HG03175 (cell line): Measurements from ENCODE around the gene TBC1D16.

Source experiments
- ATAC-seq: cut with Tn5 transposase; IDR thresholded peaks from one replicate; pipeline ENCODE4 v1.9.1; 2021; ENCODE audit warnings: mild to moderate bottlenecking, moderate library complexity; ENCODE audit not compliant: unreplicated experiment

TBC1D16 gene

GRCh38 chr17:79990051-79990592 lies 45.5 kb downstream of the TBC1D16 start:
- no peak for ATAC-seq

DNA sequence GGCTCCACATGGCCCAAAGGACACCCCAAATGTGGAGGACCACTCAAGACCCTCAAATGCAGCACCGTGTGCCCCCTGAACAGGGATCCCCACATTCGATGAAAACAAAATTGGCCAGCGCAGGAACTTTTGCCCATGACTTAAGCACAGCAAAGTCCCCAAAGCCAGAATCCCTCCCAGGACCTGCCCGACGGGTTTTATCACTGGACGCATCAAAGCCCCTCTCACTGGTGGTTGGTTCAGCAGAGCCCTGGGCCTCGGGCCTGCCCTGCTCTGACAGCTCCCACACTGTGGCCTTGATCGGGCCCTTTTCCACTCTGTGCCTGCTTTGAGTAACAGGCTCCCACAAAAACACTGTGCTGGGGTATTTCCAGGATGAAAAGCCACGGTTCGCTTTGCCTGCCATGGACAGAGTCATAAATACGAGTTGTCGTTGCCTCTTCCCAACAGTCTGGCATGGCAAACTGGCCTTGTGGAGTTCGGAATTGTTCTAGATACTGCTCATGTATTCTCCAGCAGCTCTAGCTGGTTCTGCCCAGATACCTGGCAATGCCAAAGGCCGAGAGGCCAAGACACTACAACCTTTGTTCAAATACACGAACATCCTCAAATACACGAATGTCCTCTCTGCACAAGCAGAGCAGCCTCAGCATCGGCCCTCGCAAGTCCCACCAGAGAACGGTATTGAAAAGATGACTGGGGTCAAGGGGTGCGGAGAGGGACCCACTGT lies 46.4 kb downstream of the TBC1D16 start:
- no peak for ATAC-seq

DNA sequence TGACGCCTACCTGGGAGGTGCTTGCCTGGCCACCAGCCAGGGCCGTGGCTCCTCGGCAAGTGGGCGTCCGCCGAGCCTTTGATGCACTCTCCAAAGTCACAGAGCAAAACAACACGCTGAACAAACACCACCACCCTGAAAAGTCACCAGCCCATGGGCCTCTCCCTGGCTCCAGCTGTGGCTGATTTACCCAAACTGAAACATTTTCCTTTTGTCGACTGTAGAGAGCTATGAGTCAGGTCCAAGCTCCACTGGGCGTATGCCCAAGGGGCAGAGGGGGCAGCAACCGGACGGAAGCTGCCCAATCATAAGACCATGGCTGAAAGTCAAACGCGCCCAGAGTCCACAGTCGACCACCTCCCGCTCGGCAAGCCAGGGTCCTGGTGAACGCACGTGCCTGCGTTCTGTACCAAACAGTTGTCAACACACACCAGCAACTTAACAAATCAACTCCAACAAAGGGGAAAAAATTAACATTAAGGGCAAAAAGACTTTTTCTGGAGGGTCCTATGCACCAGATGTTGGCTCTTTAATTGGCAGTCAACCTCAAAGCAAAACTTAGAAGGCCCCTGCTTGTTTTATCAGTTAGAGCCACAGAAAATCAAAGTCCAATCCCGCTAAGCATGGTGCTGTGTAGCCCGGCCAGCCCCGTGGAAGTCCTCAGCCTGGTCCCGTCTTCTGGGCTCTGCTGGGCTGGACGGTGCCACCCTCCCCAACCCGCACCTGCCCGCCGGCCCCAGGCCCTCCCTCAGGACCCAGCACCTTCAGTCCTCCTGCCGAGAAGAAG lies 47.3 kb downstream of the TBC1D16 start:
- ATAC-seq: no peak

DNA sequence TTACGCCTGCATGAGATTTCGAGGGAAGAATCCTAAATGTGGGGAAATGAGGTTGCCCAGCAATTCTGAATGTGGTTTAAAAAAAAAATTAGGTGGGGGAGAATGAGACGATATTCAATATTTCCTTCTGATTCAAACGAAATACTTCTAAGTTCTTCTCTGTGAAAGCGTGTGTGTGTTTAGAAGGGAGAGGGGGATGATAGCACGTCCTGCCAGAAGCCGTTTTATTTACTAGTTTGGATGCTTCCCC lies 47.8 kb downstream of the TBC1D16 start:
- ATAC-seq: no peak

DNA sequence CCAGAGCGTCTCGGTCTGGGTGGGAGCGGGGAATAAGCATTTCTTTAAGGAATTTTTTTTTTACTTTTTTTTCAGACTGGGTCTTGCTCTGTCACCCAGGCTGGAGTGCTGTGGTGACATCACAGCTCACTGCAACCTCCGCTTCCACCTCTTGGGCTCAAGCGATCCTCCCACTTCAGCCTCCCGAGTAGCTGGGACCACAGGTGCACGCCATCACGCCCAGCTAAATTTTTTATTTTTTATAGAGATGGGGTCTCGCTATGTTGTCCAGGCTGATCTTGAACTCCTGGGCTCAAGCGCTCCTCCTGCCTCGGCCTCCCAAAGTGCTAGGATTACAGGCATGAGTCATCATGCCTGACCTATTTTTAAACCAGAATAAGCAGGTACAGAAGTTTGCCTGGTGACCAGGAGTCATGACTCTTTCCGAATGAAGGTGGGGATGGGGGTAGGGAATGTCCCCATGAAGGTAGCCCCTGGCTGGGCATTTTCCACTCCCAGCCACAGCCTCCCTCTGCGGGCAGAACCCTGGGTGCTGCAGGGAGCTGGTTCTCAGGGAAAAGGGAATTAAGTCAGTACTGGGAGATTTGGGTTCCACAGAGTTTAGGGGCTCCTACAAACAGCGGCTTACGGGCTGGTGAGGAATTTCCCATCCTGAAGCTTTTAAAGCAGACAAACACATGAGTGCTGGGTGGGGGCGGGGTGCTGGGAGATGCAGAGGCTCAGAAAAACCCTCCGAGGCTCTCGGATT lies 48.3 kb downstream of the TBC1D16 start:
- ATAC-seq: no peak

GRCh38 chr17:79986411-79987186 lies 49.1 kb downstream of the TBC1D16 start:
- ATAC-seq: no peak

DNA sequence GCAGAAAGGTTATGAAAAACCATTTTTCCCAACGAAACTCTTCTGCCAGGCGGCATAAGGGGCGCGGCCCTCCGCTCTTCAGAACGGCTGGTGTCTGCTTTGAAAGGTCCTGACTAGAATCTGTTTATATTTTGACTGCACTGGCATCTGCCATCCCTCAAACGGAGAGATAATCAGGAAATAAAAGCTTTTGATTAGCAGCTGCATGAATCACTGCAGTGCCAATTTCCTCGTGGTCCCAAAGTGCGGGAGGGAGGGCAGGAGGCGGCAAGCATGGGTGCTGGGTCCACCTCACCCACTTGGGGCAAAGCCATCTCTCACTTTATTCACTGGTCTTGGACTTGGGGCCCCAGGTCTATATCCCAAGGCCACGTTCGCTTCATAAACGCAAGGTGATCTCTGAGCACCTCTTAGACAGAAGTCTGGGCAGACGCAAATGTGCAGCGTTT lies 49.7 kb downstream of the TBC1D16 start:
- no peak for ATAC-seq

- no peak for ATAC-seq
Observed at GRCh38 chr17:79985361-79985942, 50.2 kb downstream of the TBC1D16 start.

GRCh38 chr17:79984877-79985276 lies 50.8 kb downstream of the TBC1D16 start:
- ATAC-seq: no peak

- no peak for ATAC-seq
Observed at GRCh38 chr17:79984045-79984840, 51.4 kb downstream of the TBC1D16 start.

DNA sequence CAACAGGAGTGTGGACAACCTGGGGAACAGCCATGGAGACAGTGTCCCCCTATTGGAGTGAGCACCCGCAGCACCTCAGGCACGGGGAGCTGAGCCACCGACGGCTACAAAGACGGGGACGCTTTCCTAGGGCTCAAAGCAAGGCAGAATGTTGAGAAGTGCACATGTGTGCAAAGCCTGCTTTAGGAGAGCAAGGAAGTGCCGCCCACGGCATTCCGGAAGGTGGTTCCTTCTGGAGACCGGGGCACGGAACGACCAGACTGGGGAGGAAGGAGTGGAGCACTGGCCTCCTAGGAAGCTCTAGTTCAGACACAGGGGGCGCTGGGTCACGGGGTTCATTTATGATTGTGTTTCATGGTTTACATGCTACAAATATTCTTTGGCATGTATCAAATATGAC lies 52.2 kb downstream of the TBC1D16 start:
- no peak for ATAC-seq

GRCh38 chr17:79982986-79983385 lies 52.7 kb downstream of the TBC1D16 start:
- no peak for ATAC-seq

DNA sequence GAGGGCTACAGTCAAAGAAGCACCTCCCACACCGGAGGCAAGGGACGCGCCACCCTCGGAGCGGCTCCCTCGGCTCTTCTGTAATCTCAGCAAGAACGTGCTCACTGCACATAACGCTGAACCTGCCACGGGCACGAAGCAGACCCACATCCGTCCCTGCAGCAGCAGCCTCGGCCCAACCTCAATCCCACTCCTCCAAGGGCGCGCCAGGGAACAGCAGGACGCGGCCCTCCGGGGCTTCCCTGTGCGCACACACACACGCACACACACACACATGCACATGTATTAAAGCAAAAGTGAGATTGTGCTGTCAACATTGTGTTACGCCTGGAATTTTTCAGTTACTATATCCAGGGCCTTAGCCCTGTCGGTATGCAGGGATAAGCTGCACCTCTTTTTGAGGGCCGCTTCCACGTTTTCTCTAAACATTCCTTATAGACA lies 54.0 kb downstream of the TBC1D16 start:
- no peak for ATAC-seq

- ATAC-seq: no peak
Observed at GRCh38 chr17:79981090-79981489, 54.6 kb downstream of the TBC1D16 start.

- ATAC-seq: no peak
Observed at GRCh38 chr17:79980246-79981043, 55.2 kb downstream of the TBC1D16 start.

- ATAC-seq: no peak
Observed at GRCh38 chr17:79979816-79980215, 55.9 kb downstream of the TBC1D16 start.

GRCh38 chr17:79979221-79979741 lies 56.4 kb downstream of the TBC1D16 start:
- no peak for ATAC-seq

DNA sequence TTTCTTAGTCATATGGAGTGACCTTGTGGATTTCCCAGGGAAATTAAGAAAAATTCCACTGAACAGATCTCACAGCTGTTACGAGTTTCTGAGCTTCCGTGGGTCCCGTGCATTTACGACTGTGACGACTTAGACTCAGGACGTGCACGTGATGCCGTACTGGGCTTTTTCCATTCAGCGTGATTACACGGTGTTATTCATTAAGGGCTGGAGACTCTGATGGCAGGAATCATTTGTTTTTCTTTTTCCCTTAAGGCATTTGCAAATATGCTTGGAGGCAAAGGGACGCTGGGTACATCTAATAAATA lies 57.2 kb downstream of the TBC1D16 start:
- ATAC-seq: no peak
